ENCODE results near the gene REPS1.

DNA sequence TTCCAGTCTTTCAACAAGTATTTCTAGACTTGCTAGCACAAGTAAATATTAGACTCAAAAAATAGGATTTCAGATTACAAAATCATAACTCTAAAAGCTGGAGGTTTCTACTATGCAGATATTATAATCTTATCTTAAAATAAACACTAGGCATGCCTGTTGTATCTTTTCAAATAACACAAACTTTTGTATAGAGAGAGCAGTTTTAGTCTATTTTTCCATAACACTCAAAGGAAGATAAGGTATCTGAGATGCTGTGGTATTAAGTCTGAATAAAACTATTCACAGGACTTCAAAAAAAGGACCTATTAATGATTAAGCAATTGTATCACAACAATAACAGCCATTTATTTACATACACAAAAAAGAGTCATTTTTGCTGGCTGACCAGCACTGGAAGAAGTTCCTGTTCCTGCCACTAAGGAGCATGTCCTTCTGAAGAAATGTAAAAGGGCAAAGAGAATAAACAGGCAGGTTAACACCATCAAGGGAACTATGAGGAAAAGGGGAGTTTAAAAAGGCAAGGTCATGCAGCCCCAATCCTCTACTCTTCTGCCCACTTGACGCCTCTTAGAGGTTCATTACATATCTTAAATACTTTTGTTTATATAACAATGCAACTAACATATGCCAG, 39.4 kb downstream of the REPS1 start:
- peak in 2 of 7 experiments; percentile 10 to 12 for TF ChIP-seq CTCF (IDR thresholded peaks at IDR 0.05)
- TF ChIP-seq POLR2A (IDR thresholded peaks at IDR 0.05) = no peak
